Measurements from ENCODE around the gene P2RX5. TPM values are rescaled to one million over a fixed set of nuclear protein-coding genes. Genes with fewer than 3 reads are reported as not detected.

Gene P2RX5
- total RNA-seq, 1 experiment from 2014 or later, result 14.9 TPM

DNA sequence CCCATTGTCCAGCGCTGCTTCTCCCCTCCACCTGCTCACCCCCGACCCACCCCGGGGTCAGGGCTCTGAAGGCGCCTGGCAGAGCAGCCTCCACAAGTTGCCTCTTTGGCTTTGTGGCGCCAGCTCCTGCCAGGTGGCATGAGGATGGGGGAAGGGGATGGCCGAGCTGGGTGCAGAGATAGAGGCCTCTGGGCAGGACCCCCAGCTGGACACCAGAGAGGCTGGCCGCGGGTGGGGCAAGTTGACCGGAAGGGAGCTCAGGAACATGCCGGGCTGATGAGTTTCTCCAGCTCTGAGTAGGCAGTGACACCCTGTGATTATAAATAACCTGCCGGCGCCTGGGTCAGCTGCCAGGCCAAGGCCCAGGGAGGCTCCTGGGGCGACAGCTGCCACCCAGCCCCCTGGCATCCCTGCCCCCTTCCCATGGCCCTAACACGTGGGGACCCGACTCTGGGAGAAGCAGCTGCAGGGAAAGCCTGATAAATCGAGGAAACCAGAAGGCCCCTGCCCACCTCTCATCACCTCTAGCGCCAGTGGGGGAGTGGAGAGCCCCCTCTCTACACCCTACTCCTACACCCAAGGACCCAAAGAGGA, 729 bp downstream of the P2RX5 start:
- no peak for DNase-seq (ENCODE audit: low read depth, low spot score)
- intact Hi-C loops (cut with micrococcal nuclease; ENCODE audit: unreplicated experiment), result no loop called here
- H3K36me3 ChIP-seq (ENCODE audit: control insufficient read depth, insufficient read depth, low read length), result no peaks in the 10 kb centered on the region
- in situ Hi-C loops (cut with HindIII; ENCODE audit: low pct_unique_long_range_greater_than_20kb, low sequenced_read_pairs), result no loop called here
- peak; percentile 75 for ATAC-seq
- POLR2A ChIA-PET, result interaction anchor here (0.6 kb wide), 1 partner anchor 448 kb away, joined by 3 read pairs; no protein-coding TSS in a partner anchor
- TF ChIP-seq POLR2AphosphoS5 (IDR thresholded peaks at IDR 0.05; ENCODE audit: low read depth, low read length) (no peak), TCF7L2 (IDR thresholded peaks at IDR 0.05; ENCODE audit: low read depth, low read length) (no peak), SIN3A (IDR thresholded peaks at IDR 0.05; ENCODE audit: borderline replicate concordance, insufficient read depth, low read depth, low read length) (0 out of 2 replicates have a peak, but pooled peaks have one; percentile 7), REST (IDR thresholded peaks at IDR 0.05; ENCODE audit: insufficient read depth in 1 of 2, low read depth in 2 of 2, low read length in 1 of 2) (no peak)
- TF ChIP-seq, protein P1, sequence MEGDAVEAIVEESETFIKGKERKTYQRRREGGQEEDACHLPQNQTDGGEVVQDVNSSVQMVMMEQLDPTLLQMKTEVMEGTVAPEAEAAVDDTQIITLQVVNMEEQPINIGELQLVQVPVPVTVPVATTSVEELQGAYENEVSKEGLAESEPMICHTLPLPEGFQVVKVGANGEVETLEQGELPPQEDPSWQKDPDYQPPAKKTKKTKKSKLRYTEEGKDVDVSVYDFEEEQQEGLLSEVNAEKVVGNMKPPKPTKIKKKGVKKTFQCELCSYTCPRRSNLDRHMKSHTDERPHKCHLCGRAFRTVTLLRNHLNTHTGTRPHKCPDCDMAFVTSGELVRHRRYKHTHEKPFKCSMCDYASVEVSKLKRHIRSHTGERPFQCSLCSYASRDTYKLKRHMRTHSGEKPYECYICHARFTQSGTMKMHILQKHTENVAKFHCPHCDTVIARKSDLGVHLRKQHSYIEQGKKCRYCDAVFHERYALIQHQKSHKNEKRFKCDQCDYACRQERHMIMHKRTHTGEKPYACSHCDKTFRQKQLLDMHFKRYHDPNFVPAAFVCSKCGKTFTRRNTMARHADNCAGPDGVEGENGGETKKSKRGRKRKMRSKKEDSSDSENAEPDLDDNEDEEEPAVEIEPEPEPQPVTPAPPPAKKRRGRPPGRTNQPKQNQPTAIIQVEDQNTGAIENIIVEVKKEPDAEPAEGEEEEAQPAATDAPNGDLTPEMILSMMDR (IDR thresholded peaks at IDR 0.05), result no peak
- H3K9me3 ChIP-seq (ENCODE audit: control insufficient read depth, insufficient read depth, low read depth, low read length), result no peaks in the 10 kb centered on the region
- no peaks in the 10 kb centered on the region for H3K27me3 ChIP-seq (ENCODE audit: control insufficient read depth, insufficient read depth, low read length)
- H3K4me1 ChIP-seq (ENCODE audit: control insufficient read depth, insufficient read depth, low read length), result peaks cover 4% of the 10 kb centered on the region
- peak overlapping the region; percentile 48 to 70 for H3K4me3 ChIP-seq (ENCODE audit: low read depth in 2 of 2, low read length in 2 of 2)
- BruUV-seq (replicated peaks), result no TSS peak
- CTCF ChIA-PET, result interaction anchor here (0.5 to 0.7 kb wide), 2 partner anchors 21 to 944 kb away, joined by 4 to 8 read pairs; no protein-coding TSS in a partner anchor
- H3K27ac ChIP-seq (ENCODE audit: low read length), result peak overlapping the region; percentile 44; the same call in 1 of the 2 replicates

DNA sequence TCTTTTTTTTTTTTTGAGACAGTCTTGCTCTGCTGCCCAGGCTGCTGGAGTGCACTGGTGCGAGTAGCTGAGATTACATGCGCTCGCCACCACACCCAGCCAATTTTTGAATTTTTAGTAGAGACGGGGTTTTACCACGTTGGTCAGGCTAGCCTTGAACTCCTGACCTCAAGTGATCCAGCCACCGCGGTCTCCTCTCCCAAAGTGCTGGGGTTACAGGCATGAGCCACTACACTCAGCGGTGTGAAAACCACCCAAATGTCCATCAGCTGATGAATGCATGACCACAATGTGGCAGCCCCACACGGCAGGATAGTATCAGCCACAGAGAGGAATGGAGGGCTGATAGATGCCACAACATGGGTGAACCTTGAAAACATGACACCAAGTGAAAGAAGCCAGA, 2.1 kb downstream of the P2RX5 start:
- ChIA-PET POLR2A (no interaction called here), CTCF (no interaction called here)
- in situ Hi-C loops (cut with HindIII; ENCODE audit: low pct_unique_long_range_greater_than_20kb, low sequenced_read_pairs) (no loop called here), intact Hi-C loops (cut with micrococcal nuclease; ENCODE audit: unreplicated experiment) (no loop called here)
- Histone ChIP-seq H3K4me1 (ENCODE audit: control insufficient read depth, insufficient read depth, low read length) (peaks cover 4% of the 10 kb centered on the region), H3K27ac (ENCODE audit: low read length) (no peak overlapping the region), H3K36me3 (ENCODE audit: control insufficient read depth, insufficient read depth, low read length) (no peaks in the 10 kb centered on the region), H3K4me3 (ENCODE audit: low read depth in 2 of 2, low read length in 2 of 2) (no peak overlapping the region), H3K9me3 (ENCODE audit: control insufficient read depth, insufficient read depth, low read depth, low read length) (no peaks in the 10 kb centered on the region), H3K27me3 (ENCODE audit: control insufficient read depth, insufficient read depth, low read length) (no peaks in the 10 kb centered on the region)
- no peak for DNase-seq (ENCODE audit: low read depth, low spot score)
- no peak for ATAC-seq
- TF ChIP-seq, protein P1 (IDR thresholded peaks at IDR 0.05), result no peak
- no peak for TF ChIP-seq SIN3A (IDR thresholded peaks at IDR 0.05; ENCODE audit: borderline replicate concordance, insufficient read depth, low read depth, low read length)
- TF ChIP-seq REST (IDR thresholded peaks at IDR 0.05; ENCODE audit: insufficient read depth in 1 of 2, low read depth in 2 of 2, low read length in 1 of 2), result no peak
- no TSS peak for BruUV-seq (replicated peaks)

Measured in Panc1 (cell line).